ENCODE measurements around the gene CNIH3.
"Not testable (repeated sequence)": the region's sequence is repeated elsewhere in the genome, so short reads cannot be mapped to it uniquely, and the experiment has no call there.

The CNIH3 gene

GRCh38 chr1:224683936-224684335 lies 67.8 kb downstream of the CNIH3 start:
- ATAC-seq (replicated peaks; ENCODE audit: extremely low read depth, poor library complexity, severe bottlenecking): no peak
- Mint-ChIP-seq H3K9me3 (no peaks in the 10 kb centered on the region), H3K27ac (ENCODE audit: low read depth) (no peak overlapping the region), H3K27me3 (peaks cover 43% of the 10 kb centered on the region), H3K36me3 (ENCODE audit: insufficient read depth) (no peaks in the 10 kb centered on the region), H3K4me3 (no peak overlapping the region), H3K4me1 (no peaks in the 10 kb centered on the region)
- no peak for DNase-seq (ENCODE audit: low spot score in 2 of 2)

- Mint-ChIP-seq H3K27ac (ENCODE audit: low read depth) (no peak overlapping the region), H3K36me3 (ENCODE audit: insufficient read depth) (no peaks in the 10 kb centered on the region), H3K9me3 (no peaks in the 10 kb centered on the region), H3K4me3 (no peak overlapping the region), H3K27me3 (peaks cover 43% of the 10 kb centered on the region), H3K4me1 (no peaks in the 10 kb centered on the region)
- ATAC-seq (replicated peaks; ENCODE audit: extremely low read depth, poor library complexity, severe bottlenecking) (no peak), DNase-seq (ENCODE audit: low spot score in 2 of 2) (no peak)
These were observed 68.9 kb downstream of the CNIH3 start for GRCh38 chr1:224684979-224685425.

GRCh38 chr1:224686140-224686539 lies 70.0 kb downstream of the CNIH3 start:
- not testable (repeated sequence) for H3K9me3 Mint-ChIP-seq; H3K27ac Mint-ChIP-seq (ENCODE audit: low read depth); DNase-seq (ENCODE audit: low spot score in 2 of 2); H3K4me1 Mint-ChIP-seq; ATAC-seq (replicated peaks; ENCODE audit: extremely low read depth, poor library complexity, severe bottlenecking); H3K36me3 Mint-ChIP-seq (ENCODE audit: insufficient read depth); H3K4me3 Mint-ChIP-seq
- peaks cover 41% of the 10 kb centered on the region for H3K27me3 Mint-ChIP-seq

GRCh38 chr1:224687465-224687864 lies 71.3 kb downstream of the CNIH3 start:
- no peaks in the 10 kb centered on the region for H3K36me3 Mint-ChIP-seq (ENCODE audit: insufficient read depth)
- H3K4me1 Mint-ChIP-seq: no peaks in the 10 kb centered on the region
- H3K9me3 Mint-ChIP-seq: no peaks in the 10 kb centered on the region
- no peak for DNase-seq (ENCODE audit: low spot score in 2 of 2)
- H3K27me3 Mint-ChIP-seq: peaks cover 41% of the 10 kb centered on the region
- H3K27ac Mint-ChIP-seq (ENCODE audit: low read depth): no peak overlapping the region
- H3K4me3 Mint-ChIP-seq: no peak overlapping the region
- no peak for ATAC-seq (replicated peaks; ENCODE audit: extremely low read depth, poor library complexity, severe bottlenecking)

- no peaks in the 10 kb centered on the region for H3K36me3 Mint-ChIP-seq (ENCODE audit: insufficient read depth)
- no peak overlapping the region for H3K27ac Mint-ChIP-seq (ENCODE audit: low read depth)
- peaks cover 50% of the 10 kb centered on the region for H3K27me3 Mint-ChIP-seq
- ATAC-seq (replicated peaks; ENCODE audit: extremely low read depth, poor library complexity, severe bottlenecking) (no peak), DNase-seq (ENCODE audit: low spot score in 2 of 2) (no peak)
- H3K9me3 Mint-ChIP-seq: no peaks in the 10 kb centered on the region
- no peak overlapping the region for H3K4me3 Mint-ChIP-seq
- H3K4me1 Mint-ChIP-seq: no peaks in the 10 kb centered on the region
These were observed 73.3 kb downstream of the CNIH3 start for GRCh38 chr1:224689374-224689773.

GRCh38 chr1:224690576-224690975 lies 74.5 kb downstream of the CNIH3 start:
- H3K36me3 Mint-ChIP-seq (ENCODE audit: insufficient read depth): no peaks in the 10 kb centered on the region
- H3K27ac Mint-ChIP-seq (ENCODE audit: low read depth): no peak overlapping the region
- DNase-seq (ENCODE audit: low spot score in 2 of 2): no peak
- no peaks in the 10 kb centered on the region for H3K9me3 Mint-ChIP-seq
- H3K4me3 Mint-ChIP-seq: no peak overlapping the region
- ATAC-seq (replicated peaks; ENCODE audit: extremely low read depth, poor library complexity, severe bottlenecking): no peak
- no peaks in the 10 kb centered on the region for H3K4me1 Mint-ChIP-seq
- H3K27me3 Mint-ChIP-seq: peaks cover 50% of the 10 kb centered on the region

GRCh38 chr1:224691148-224691925 lies 75.2 kb downstream of the CNIH3 start:
- no peak overlapping the region for H3K27ac Mint-ChIP-seq (ENCODE audit: low read depth)
- no peak for ATAC-seq (replicated peaks; ENCODE audit: extremely low read depth, poor library complexity, severe bottlenecking)
- no peak for DNase-seq (ENCODE audit: low spot score in 2 of 2)

GRCh38 chr1:224694969-224695368 lies 78.9 kb downstream of the CNIH3 start:
- DNase-seq (ENCODE audit: low spot score in 2 of 2) (no peak), ATAC-seq (replicated peaks; ENCODE audit: extremely low read depth, poor library complexity, severe bottlenecking) (no peak)
- Mint-ChIP-seq H3K9me3 (no peaks in the 10 kb centered on the region), H3K27me3 (peaks cover 41% of the 10 kb centered on the region), H3K4me1 (no peaks in the 10 kb centered on the region), H3K27ac (ENCODE audit: low read depth) (no peak overlapping the region), H3K4me3 (no peak overlapping the region), H3K36me3 (ENCODE audit: insufficient read depth) (no peaks in the 10 kb centered on the region)

More at GRCh38 chr1:224691148-224691925, 75.2 kb downstream of the CNIH3 start:
- no peak overlapping the region for H3K4me3 Mint-ChIP-seq
- no peaks in the 10 kb centered on the region for H3K9me3 Mint-ChIP-seq
- H3K4me1 Mint-ChIP-seq: no peaks in the 10 kb centered on the region
- no peaks in the 10 kb centered on the region for H3K36me3 Mint-ChIP-seq (ENCODE audit: insufficient read depth)
- H3K27me3 Mint-ChIP-seq: peaks cover 54% of the 10 kb centered on the region

- no peak for ATAC-seq (replicated peaks; ENCODE audit: extremely low read depth, poor library complexity, severe bottlenecking)
- no peaks in the 10 kb centered on the region for H3K9me3 Mint-ChIP-seq
- no peaks in the 10 kb centered on the region for H3K36me3 Mint-ChIP-seq (ENCODE audit: insufficient read depth)
- no peaks in the 10 kb centered on the region for H3K4me1 Mint-ChIP-seq
- H3K4me3 Mint-ChIP-seq: no peak overlapping the region
- H3K27me3 Mint-ChIP-seq: peaks cover 40% of the 10 kb centered on the region
- H3K27ac Mint-ChIP-seq (ENCODE audit: low read depth): no peak overlapping the region
- no peak for DNase-seq (ENCODE audit: low spot score in 2 of 2)
These were observed 79.9 kb downstream of the CNIH3 start for GRCh38 chr1:224696021-224696420.

GRCh38 chr1:224696891-224697765 lies 81.0 kb downstream of the CNIH3 start:
- Mint-ChIP-seq H3K4me3 (no peak overlapping the region), H3K36me3 (ENCODE audit: insufficient read depth) (no peaks in the 10 kb centered on the region), H3K4me1 (no peaks in the 10 kb centered on the region), H3K9me3 (no peaks in the 10 kb centered on the region), H3K27ac (ENCODE audit: low read depth) (no peak overlapping the region), H3K27me3 (peaks cover 40% of the 10 kb centered on the region)
- ATAC-seq (replicated peaks; ENCODE audit: extremely low read depth, poor library complexity, severe bottlenecking) (no peak), DNase-seq (ENCODE audit: low spot score in 2 of 2) (no peak)

- H3K9me3 Mint-ChIP-seq: no peaks in the 10 kb centered on the region
- no peak overlapping the region for H3K27ac Mint-ChIP-seq (ENCODE audit: low read depth)
- ATAC-seq (replicated peaks; ENCODE audit: extremely low read depth, poor library complexity, severe bottlenecking): no peak
- no peak overlapping the region for H3K4me3 Mint-ChIP-seq
- DNase-seq (ENCODE audit: low spot score in 2 of 2): no peak
- H3K27me3 Mint-ChIP-seq: peaks cover 38% of the 10 kb centered on the region
- H3K4me1 Mint-ChIP-seq: no peaks in the 10 kb centered on the region
- no peaks in the 10 kb centered on the region for H3K36me3 Mint-ChIP-seq (ENCODE audit: insufficient read depth)
These were observed 81.9 kb downstream of the CNIH3 start for GRCh38 chr1:224698015-224698451.

- Mint-ChIP-seq H3K27me3 (peaks cover 18% of the 10 kb centered on the region), H3K27ac (ENCODE audit: low read depth) (no peak overlapping the region), H3K4me3 (no peak overlapping the region), H3K4me1 (no peaks in the 10 kb centered on the region), H3K36me3 (ENCODE audit: insufficient read depth) (no peaks in the 10 kb centered on the region), H3K9me3 (no peaks in the 10 kb centered on the region)
- DNase-seq (ENCODE audit: low spot score in 2 of 2) (no peak), ATAC-seq (replicated peaks; ENCODE audit: extremely low read depth, poor library complexity, severe bottlenecking) (no peak)
These were observed 84.9 kb downstream of the CNIH3 start for GRCh38 chr1:224700918-224701531.
